BLaER1 (cell line): ENCODE measurements around the gene NR2F1.

Source experiments
- H3K27ac ChIP-seq: shearing (Covaris generic); formaldehyde crosslinking; 2 replicates; pipeline ENCODE4 v1.8.1; 2022
- H3K27me3 ChIP-seq: shearing (Covaris generic); formaldehyde crosslinking; 2 replicates; pipeline ENCODE4 v1.8.1; 2022
- H3K36me3 ChIP-seq: shearing (Covaris generic); formaldehyde crosslinking; 2 replicates; pipeline ENCODE4 v1.8.1; 2022
- H3K4me1 ChIP-seq: shearing (Covaris generic); formaldehyde crosslinking; 2 replicates; pipeline ENCODE4 v1.8.1; 2022
- H3K4me2 ChIP-seq: shearing (Covaris generic); formaldehyde crosslinking; 2 replicates; pipeline ENCODE4 v1.8.1; 2022
- H3K4me3 ChIP-seq: shearing (Covaris generic); formaldehyde crosslinking; 2 replicates; pipeline ENCODE4 v1.8.1; 2022
- H3K9ac ChIP-seq: shearing (Covaris generic); formaldehyde crosslinking; 2 replicates; pipeline ENCODE4 v1.8.1; 2022
- H3K9me3 ChIP-seq: shearing (Covaris generic); formaldehyde crosslinking; 2 replicates; pipeline ENCODE4 v1.8.1; 2022
- H4K20me1 ChIP-seq: shearing (Covaris generic); formaldehyde crosslinking; 2 replicates; pipeline ENCODE4 v1.8.1; 2022
- Cebpa-rat ChIP-seq: shearing (Covaris generic); IDR thresholded peaks from 2 replicates; pipeline ENCODE4 v1.8.1; 2022

Gene NR2F1

DNA sequence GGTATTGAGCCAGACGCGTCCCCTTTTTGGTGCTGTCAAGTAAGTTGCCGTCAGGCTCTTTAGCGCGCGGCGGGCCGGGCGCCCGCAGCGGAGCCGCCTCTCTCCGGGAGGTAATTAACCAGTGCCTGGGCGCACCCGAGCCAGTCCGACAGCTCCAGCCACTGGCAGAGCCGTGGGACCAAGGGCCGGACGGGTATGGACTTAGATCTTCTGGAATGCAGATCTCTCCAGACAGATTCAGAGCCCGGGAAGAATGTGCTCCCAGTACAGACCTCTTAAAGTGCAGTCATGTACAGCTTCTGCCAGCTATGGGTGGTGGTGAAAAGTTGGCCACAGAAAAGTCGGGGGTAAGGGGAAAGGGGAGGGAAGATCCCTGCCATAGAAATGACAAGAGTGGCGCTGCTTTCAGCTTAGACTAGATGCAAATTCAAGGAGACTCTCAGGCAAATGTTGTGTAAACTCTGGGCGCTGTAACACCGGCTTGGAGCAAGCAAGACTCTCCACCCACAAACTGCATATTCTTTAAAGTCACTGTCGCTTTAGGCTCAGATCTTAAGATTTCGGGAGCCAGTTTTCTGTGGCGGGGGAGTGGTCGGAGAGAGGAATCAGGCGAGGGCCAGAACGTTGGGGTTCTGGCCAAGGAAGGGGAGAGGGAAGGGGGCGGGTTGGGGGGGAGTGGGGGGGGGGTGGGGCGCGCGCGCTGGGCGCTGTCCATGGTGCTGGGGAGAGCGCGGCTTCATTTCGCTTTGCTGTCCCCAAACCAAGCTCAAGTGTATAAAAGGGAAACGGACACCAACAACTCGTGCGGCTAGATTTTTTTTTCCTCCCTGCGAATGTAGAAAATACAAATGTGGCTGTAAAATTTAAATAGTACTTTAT, 29.2 kb downstream of the NR2F1 start:
- Histone ChIP-seq H3K27me3 (peaks cover 97% of the 10 kb centered on the region), H3K4me3 (no peak overlapping the region), H3K4me2 (no peak overlapping the region)

DNA sequence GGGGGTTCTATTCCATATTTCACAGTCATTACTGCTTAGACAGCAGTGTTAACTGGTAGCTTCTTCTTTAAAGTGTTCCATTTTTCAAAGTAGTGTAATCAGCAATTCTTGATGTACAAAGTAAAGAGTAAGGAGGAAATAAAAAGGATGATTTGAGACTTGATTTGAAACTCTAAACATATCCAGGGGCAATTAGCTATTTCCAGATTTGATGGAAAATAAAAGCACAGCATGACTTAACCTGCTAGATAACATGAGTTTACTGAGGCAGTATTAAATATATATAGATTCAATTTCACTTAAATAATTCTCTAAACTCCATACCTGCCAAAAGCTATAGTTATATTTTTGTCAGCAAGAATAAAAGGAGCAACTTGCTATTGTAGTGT, 29.8 kb downstream of the NR2F1 start:
- Histone ChIP-seq H3K27me3 (peaks cover 96% of the 10 kb centered on the region), H3K27ac (no peak overlapping the region), H4K20me1 (peaks cover 91% of the 10 kb centered on the region), H3K9ac (no peak overlapping the region), H3K4me1 (no peaks in the 10 kb centered on the region), H3K9me3 (peaks cover 3% of the 10 kb centered on the region; the same call in 1 of the 2 replicates), H3K4me2 (no peak overlapping the region), H3K4me3 (no peak overlapping the region), H3K36me3 (no peaks in the 10 kb centered on the region)
- TF ChIP-seq Cebpa-rat: no peak

More for the DNA sequence above, 29.2 kb downstream of the NR2F1 start:
- Histone ChIP-seq H3K27ac (no peak overlapping the region), H3K9me3 (peaks cover 3% of the 10 kb centered on the region; the same call in 1 of the 2 replicates), H3K9ac (no peak overlapping the region), H3K4me1 (no peaks in the 10 kb centered on the region), H4K20me1 (peaks cover 91% of the 10 kb centered on the region), H3K36me3 (no peaks in the 10 kb centered on the region)
- TF ChIP-seq Cebpa-rat: no peak

DNA sequence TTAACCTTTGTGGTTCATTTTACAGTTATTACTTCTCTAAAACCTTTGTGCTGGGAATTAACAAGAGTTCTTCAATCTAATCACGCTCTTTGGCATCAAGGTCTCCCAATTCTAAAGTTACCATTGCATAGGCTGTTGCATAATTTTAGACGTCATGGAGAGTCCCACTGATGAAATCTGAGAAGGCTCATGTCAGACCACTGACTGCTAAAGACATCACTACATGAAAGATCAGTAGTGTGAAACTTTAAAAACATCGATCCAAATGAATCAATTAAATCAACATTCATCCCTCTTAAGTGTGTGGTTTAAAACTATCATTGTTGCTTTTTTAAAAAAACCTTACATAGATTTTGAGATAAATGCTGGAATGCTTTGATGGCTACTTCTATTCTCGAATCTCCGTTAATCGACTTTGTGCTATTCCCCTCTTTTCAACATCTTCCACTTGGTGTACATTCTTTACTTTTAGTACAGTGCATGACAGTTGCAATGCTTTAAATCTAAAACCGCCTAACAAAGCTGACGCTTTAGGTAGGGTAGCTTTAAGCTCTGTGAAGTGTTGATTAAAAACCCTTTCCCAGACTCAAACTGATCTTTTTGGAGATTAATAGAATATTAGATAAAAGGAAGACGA, 33.6 kb downstream of the NR2F1 start:
- peaks cover 84% of the 10 kb centered on the region for H4K20me1 ChIP-seq
- peaks cover 95% of the 10 kb centered on the region for H3K27me3 ChIP-seq

DNA sequence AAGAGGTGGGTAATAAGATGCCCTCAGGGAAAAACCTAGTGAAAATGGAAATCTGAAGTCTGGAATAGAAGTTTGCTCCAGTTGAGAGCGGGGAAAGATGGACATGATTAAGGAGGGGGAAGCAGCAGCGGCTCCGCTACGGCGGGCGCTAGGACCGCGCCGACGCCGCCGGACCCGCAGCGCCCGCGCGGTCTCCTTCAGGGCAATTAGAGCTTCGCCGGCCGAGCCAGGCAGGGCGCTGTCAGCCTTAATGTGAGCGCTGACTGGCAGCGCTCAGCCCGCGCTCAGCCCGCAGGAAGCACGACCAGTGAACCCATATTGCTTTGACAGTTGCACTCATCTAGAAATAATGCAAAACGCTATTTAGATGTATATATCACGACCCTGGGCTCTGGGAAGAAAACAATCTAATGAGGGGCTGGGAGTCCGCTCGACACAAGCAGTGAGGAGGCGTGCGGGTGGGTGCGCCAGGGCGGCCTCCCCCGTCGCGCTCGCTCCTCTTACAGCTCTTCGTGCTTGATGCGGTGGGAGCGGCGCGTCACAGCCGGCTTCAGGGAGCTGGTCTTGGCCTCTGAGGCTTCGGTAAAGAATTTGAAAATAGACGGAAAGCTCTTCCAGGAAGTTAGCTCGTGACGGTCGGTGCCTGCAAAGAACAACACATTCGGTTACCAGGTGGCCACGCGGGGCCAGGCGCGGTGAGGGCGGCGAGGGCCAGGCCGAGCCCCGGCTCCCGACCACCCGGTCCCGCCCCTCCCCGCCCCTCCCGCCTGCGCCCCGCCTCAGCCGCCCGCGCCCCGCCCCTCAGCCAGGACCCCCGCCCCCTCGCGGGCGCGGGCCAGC, 37.7 kb downstream of the NR2F1 start:
- TF ChIP-seq Cebpa-rat: no peak
- Histone ChIP-seq H3K4me1 (peaks cover 7% of the 10 kb centered on the region; the same call in 1 of the 2 replicates), H3K4me2 (peak overlapping the region; percentile 96), H3K9ac (no peak overlapping the region), H3K27ac (no peak overlapping the region), H3K4me3 (peak overlapping the region; percentile 66), H3K9me3 (peaks cover 5% of the 10 kb centered on the region), H4K20me1 (peaks cover 69% of the 10 kb centered on the region), H3K27me3 (peaks cover 64% of the 10 kb centered on the region), H3K36me3 (no peaks in the 10 kb centered on the region)

More for the DNA sequence above, 33.6 kb downstream of the NR2F1 start:
- H3K4me1 ChIP-seq: peaks cover 7% of the 10 kb centered on the region; the same call in 1 of the 2 replicates
- no peak for TF ChIP-seq Cebpa-rat
- no peak overlapping the region for H3K4me3 ChIP-seq
- no peak overlapping the region for H3K27ac ChIP-seq
- H3K36me3 ChIP-seq: no peaks in the 10 kb centered on the region
- H3K4me2 ChIP-seq: no peak overlapping the region
- peaks cover 5% of the 10 kb centered on the region for H3K9me3 ChIP-seq
- no peak overlapping the region for H3K9ac ChIP-seq

DNA sequence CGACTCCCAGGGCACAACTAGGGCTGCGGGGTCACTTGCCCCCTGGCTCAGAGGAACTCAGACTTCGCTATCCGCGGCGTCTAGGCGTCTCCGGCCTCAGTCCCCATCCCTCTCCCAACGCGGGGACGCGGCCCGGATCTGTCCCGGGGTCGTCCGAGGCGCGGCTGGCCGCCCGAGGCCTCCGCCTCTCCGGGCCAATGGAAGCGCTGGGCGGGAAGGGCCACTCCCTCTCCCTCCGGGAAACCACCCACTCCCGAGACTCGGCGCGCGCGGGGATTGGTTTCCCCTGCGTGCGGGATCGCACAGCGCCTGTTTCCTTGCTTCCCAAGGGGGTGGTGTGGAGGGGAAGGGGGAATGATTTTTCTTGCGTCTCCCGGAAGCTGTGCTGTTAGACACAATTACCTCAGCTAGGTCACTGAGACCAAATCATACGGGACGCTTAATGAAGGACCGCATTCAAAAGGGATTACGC, 38.3 kb downstream of the NR2F1 start:
- H3K4me2 ChIP-seq: peak overlapping the region; percentile 96; the same call in 1 of the 2 replicates
- no peak for TF ChIP-seq Cebpa-rat
- no peak overlapping the region for H3K27ac ChIP-seq
- peaks cover 63% of the 10 kb centered on the region for H4K20me1 ChIP-seq
- H3K4me3 ChIP-seq: peak overlapping the region; percentile 66; the same call in 1 of the 2 replicates
- peaks cover 7% of the 10 kb centered on the region; the same call in 1 of the 2 replicates for H3K4me1 ChIP-seq
- H3K9me3 ChIP-seq: peaks cover 5% of the 10 kb centered on the region
- H3K27me3 ChIP-seq: peaks cover 58% of the 10 kb centered on the region
- H3K9ac ChIP-seq: no peak overlapping the region
- H3K36me3 ChIP-seq: no peaks in the 10 kb centered on the region

DNA sequence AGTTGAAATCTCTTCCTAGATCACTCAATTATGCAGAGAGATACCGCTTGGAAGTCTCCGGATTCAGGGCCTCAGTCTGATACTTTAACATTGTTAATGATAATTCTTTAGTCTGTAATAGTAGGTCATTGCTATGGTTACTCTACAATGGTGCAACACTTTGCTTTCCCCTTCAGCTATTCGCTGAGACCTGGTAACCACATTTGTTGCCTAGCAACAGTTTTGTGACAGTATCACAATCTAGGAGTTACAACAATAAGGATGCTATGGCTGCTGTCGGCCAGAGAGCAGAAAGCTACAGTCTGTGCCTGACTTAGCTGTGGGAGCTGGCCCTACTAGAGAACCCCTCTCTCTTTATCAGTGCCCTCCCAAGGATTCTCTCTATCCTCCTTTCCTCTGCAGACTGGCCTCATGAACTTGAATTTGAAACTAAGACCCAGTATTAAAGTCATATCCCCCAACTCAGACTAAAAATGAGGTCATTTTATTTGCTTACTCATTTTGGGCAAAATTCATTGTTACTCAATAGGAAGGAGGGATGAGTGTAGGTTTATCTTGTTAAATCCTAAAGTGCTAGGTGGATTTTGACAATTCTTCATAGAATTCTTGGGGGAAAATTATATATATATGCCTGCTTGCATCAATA, 39.3 kb downstream of the NR2F1 start:
- TF ChIP-seq Cebpa-rat: no peak
- Histone ChIP-seq H3K4me1 (peaks cover 7% of the 10 kb centered on the region; the same call in 1 of the 2 replicates), H3K9ac (no peak overlapping the region), H3K4me2 (no peak overlapping the region), H4K20me1 (peaks cover 53% of the 10 kb centered on the region), H3K27ac (no peak overlapping the region), H3K36me3 (no peaks in the 10 kb centered on the region), H3K27me3 (peaks cover 49% of the 10 kb centered on the region), H3K9me3 (peaks cover 5% of the 10 kb centered on the region), H3K4me3 (no peak overlapping the region)

DNA sequence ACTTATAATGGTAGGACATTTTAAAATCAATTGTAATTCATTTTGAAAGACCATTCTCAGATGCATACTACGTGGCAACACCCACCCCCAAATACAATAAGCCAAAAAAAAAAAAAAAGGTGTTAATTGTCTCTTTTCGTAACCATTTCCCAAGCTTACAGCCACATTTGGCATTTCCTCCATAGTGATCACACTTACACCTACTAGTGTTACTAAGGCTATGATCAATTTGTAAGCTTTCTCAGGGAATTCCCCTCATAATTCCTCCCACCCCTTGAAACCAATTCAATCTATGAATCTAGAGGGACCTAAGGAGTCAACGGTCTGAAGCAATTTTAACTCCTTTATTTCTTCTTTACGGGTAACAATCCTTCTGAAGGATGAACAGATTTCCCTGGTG, 40.1 kb downstream of the NR2F1 start:
- peaks cover 43% of the 10 kb centered on the region for H3K27me3 ChIP-seq
- TF ChIP-seq Cebpa-rat: no peak
- peaks cover 7% of the 10 kb centered on the region; the same call in 1 of the 2 replicates for H3K4me1 ChIP-seq

DNA sequence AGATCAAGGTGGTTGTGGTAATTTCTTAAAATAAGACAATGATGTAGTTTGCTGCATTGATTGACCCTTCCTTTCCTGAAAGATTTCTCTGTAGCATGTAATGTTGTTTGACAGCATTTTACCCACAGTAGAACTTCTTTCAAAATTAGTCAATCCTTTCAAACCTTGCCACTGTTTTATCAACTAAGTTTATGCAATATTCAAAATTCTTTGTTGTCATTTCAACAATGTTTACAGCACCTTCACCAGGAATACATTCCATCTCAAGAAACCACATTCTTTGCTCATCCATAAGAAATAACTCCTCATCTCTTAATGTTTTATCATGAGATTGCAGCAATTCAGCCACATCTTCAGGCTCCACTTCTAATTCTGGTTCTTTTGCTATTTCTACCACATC, 43.8 kb downstream of the NR2F1 start:
- Histone ChIP-seq H3K36me3 (no peaks in the 10 kb centered on the region), H3K4me3 (no peak overlapping the region), H4K20me1 (peaks cover 16% of the 10 kb centered on the region), H3K4me1 (no peaks in the 10 kb centered on the region), H3K27me3 (peaks cover 7% of the 10 kb centered on the region), H3K27ac (no peak overlapping the region), H3K4me2 (no peak overlapping the region), H3K9me3 (no peaks in the 10 kb centered on the region), H3K9ac (no peak overlapping the region)
- no peak for TF ChIP-seq Cebpa-rat

More for the DNA sequence above, 40.1 kb downstream of the NR2F1 start:
- Histone ChIP-seq H3K4me3 (no peak overlapping the region), H4K20me1 (peaks cover 46% of the 10 kb centered on the region), H3K36me3 (no peaks in the 10 kb centered on the region), H3K9me3 (peaks cover 5% of the 10 kb centered on the region), H3K27ac (no peak overlapping the region), H3K4me2 (no peak overlapping the region), H3K9ac (no peak overlapping the region)

DNA sequence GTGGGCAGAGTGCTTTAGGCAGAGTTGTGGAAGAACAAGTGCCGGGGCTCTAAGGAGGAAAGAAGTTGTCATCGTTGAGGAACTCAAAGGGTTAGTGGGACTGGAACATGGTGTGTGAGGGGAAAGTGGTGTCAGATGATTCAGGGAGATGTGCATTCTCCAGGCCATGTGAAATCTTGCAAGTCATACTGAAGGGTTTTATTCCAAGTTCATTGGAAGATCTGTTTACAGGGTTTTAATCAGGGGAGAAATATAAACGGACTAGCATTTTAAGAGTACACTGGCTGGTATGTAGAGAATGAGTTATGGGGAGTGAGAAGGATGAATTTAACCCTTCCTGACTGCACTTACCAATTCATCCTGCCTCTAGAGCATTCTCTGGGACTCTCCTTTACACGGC, 49.3 kb downstream of the NR2F1 start:
- Histone ChIP-seq H4K20me1 (no peaks in the 10 kb centered on the region), H3K4me1 (no peaks in the 10 kb centered on the region), H3K9me3 (no peaks in the 10 kb centered on the region), H3K27me3 (no peaks in the 10 kb centered on the region), H3K4me2 (no peak overlapping the region), H3K9ac (no peak overlapping the region), H3K4me3 (no peak overlapping the region), H3K27ac (no peak overlapping the region), H3K36me3 (no peaks in the 10 kb centered on the region)
- no peak for TF ChIP-seq Cebpa-rat
